C4-2B (cell line): ENCODE data around the gene MYBPC3.

ENCODE experiments used
- CTCF ChIP-seq: fragments of 450-650 bp; conservative IDR thresholded peaks from 2 replicates; pipeline ENCODE4 v1.5.1; 2017; ENCODE audit warnings: mild to moderate bottlenecking
- ZFX ChIP-seq: fragments of 450-650 bp; IDR thresholded peaks from 2 replicates; pipeline ENCODE4 v1.6.1; 2017

DNA sequence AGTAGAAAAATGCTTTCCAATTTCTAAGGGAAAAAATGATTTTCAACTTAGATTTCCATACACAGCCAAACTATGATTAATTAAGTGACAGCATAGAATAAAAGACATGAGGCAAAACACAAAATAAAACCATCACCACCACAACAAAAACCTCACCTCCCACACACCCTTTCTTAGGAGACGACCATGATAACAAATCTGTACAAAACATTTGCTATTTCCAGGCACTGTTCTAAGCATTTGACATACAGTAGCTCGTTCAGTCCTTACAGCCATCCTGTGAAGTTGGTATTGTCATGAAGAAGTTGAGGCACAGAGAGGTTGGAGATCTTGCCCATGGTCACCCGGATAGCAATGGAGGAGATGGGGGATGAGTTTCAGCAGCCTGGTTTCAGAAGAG is 17.2 kb upstream of the MYBPC3 start:
- TF ChIP-seq CTCF (no peak), ZFX (no peak)
